ENCODE data around the gene NEK1. TPM values are rescaled to one million over a fixed set of nuclear protein-coding genes. Genes with fewer than 3 reads are reported as not detected.

NEK1 gene
- total and polyA plus RNA-seq, 7 donors: 3.0 to 8.8 (median 7.6) TPM

GRCh38 chr4:169446824-169447223, 165.6 kb downstream of the NEK1 start:
- ATAC-seq (no peak), DNase-seq (no peak)
- Histone ChIP-seq H3K4me1 (no peaks in the 10 kb centered on the region), H3K36me3 (ENCODE audit: insufficient read depth in 1 of 2, low read depth in 1 of 2) (no peaks in the 10 kb centered on the region), H3K27me3 (ENCODE audit: insufficient read depth in 3 of 3, low read length in 2 of 3) (no peaks in the 10 kb centered on the region), H3K27ac (no peak overlapping the region), H3K4me3 (no peak overlapping the region), H3K9me3 (peaks cover 4% of the 10 kb centered on the region)
- intact Hi-C loops (cut with DNase I): no loop called here
- no peak for TF ChIP-seq CTCF (IDR thresholded peaks at IDR 0.05)
- WGBS, 3 donors: 92 to 97% (median 94%) methylated on average over 4 of the region's 4 CpGs

- H3K4me1 ChIP-seq: no peaks in the 10 kb centered on the region
- no peak overlapping the region for H3K27ac ChIP-seq
- 93 to 97% (median 97%) methylated on average over 1 of the region's 1 CpG for WGBS, 3 donors
- H3K9me3 ChIP-seq: peaks cover 4% of the 10 kb centered on the region
- no peak for DNase-seq
- TF ChIP-seq CTCF (IDR thresholded peaks at IDR 0.05): no peak
- ATAC-seq: no peak
- H3K36me3 ChIP-seq (ENCODE audit: insufficient read depth in 1 of 2, low read depth in 1 of 2): no peaks in the 10 kb centered on the region
- no peak overlapping the region for H3K4me3 ChIP-seq
- intact Hi-C loops (cut with DNase I): no loop called here
- no peaks in the 10 kb centered on the region for H3K27me3 ChIP-seq (ENCODE audit: insufficient read depth in 3 of 3, low read length in 2 of 3)
Measured at GRCh38 chr4:169443748-169444147, 168.6 kb downstream of the NEK1 start.

GRCh38 chr4:169440446-169440845, 171.9 kb downstream of the NEK1 start:
- intact Hi-C loops (cut with DNase I): no loop called here
- no peak overlapping the region for H3K4me3 ChIP-seq
- no peak for TF ChIP-seq CTCF (IDR thresholded peaks at IDR 0.05)
- H3K27ac ChIP-seq: no peak overlapping the region
- no peak for ATAC-seq
- no peak for DNase-seq
- peaks cover 4% of the 10 kb centered on the region for H3K9me3 ChIP-seq
- H3K4me1 ChIP-seq: no peaks in the 10 kb centered on the region
- H3K27me3 ChIP-seq (ENCODE audit: insufficient read depth in 3 of 3, low read length in 2 of 3): no peaks in the 10 kb centered on the region
- H3K36me3 ChIP-seq (ENCODE audit: insufficient read depth in 1 of 2, low read depth in 1 of 2): no peaks in the 10 kb centered on the region
- 83 to 90% (median 88%) methylated on average over 3 of the region's 3 CpGs for WGBS, 3 donors

GRCh38 chr4:169439244-169439643, 173.1 kb downstream of the NEK1 start:
- Histone ChIP-seq H3K27me3 (ENCODE audit: insufficient read depth in 3 of 3, low read length in 2 of 3) (no peaks in the 10 kb centered on the region), H3K4me3 (no peak overlapping the region), H3K36me3 (ENCODE audit: insufficient read depth in 1 of 2, low read depth in 1 of 2) (no peaks in the 10 kb centered on the region), H3K27ac (no peak overlapping the region), H3K9me3 (peaks cover 4% of the 10 kb centered on the region), H3K4me1 (no peaks in the 10 kb centered on the region)
- no peak for DNase-seq
- no peak for TF ChIP-seq CTCF (IDR thresholded peaks at IDR 0.05)
- 68 to 69% (median 69%) methylated on average over 1 of the region's 1 CpG for WGBS, 3 donors
- intact Hi-C loops (cut with DNase I): no loop called here
- no peak for ATAC-seq

- no peaks in the 10 kb centered on the region for H3K27me3 ChIP-seq (ENCODE audit: insufficient read depth in 3 of 3, low read length in 2 of 3)
- no peak for DNase-seq
- 81 to 88% (median 88%) methylated on average over 2 of the region's 2 CpGs for WGBS, 3 donors
Measured at GRCh38 chr4:169438057-169438480, 174.3 kb downstream of the NEK1 start.

More at GRCh38 chr4:169438057-169438480, 174.3 kb downstream of the NEK1 start:
- Histone ChIP-seq H3K9me3 (no peaks in the 10 kb centered on the region), H3K36me3 (ENCODE audit: insufficient read depth in 1 of 2, low read depth in 1 of 2) (peaks cover 0 to under 1% of the 10 kb centered on the region in 2 donors), H3K27ac (no peak overlapping the region), H3K4me1 (no peaks in the 10 kb centered on the region), H3K4me3 (no peak overlapping the region)
- TF ChIP-seq CTCF (IDR thresholded peaks at IDR 0.05): no peak
- intact Hi-C loops (cut with DNase I): no loop called here
- no peak for ATAC-seq

Measured in psoas muscle (tissue), 8 donors.